ENCODE data around the gene ACTR3C.
"Not testable (repeated sequence)": the region's sequence is repeated elsewhere in the genome, so short reads cannot be mapped to it uniquely, and the experiment has no call there.

ACTR3C gene

DNA sequence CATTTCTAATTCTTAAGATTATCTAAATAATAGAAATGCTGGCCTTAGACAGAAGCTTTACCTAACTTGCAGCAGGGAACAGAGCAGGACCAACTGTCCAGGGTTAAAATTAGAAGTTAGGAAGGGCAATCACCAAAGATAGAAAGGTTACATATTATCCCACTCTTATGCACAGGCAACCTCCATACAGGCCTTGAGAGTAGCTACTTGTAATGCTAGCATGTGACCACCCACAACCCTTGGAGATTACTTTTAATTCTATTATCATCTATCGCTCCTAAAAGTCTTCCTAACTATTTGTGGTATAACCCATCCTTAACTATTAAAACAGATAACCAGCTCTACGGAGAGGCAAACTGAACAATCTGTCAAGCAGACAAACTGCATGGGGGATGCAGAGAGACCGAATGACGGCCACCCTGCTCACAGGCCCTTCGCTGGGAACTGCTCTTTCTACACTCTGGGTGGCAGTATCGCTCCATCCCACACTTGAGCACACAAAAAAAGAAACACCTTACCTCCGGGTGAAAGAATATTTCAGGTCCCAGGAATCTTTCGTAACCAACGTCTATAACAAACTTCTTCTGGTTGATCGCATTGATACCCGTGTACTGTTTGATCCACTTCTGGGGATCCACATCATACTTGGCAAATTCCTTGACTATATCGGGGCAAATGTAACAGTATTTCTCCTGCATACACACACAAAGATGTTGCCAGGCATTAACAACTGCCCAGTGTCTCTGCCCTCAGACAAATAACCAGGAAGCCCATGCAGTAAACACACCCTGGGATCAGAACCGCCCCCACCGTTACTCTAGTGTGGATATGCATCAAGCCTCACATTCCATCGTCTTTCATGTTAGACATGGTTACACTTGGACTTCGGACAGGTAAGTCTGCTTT, 37.2 kb downstream of the ACTR3C start:
- not testable (repeated sequence) for H3K27ac ChIP-seq (ENCODE audit: insufficient read depth, low read depth, low read length, poor library complexity, severe bottlenecking); H3K27me3 ChIP-seq (ENCODE audit: control insufficient read depth, insufficient read depth, low read length, poor library complexity, severe bottlenecking); H3K9me3 ChIP-seq (ENCODE audit: control insufficient read depth, low read length); H3K36me3 ChIP-seq (ENCODE audit: control insufficient read depth, insufficient read depth, low read length); H3K4me3 ChIP-seq (ENCODE audit: insufficient read depth, low read depth, low read length); H3K4me1 ChIP-seq (ENCODE audit: control insufficient read depth, insufficient read depth, low read length)
- 29 to 39% methylated on average over 13 to 14 of the region's 16 CpGs for WGBS, 2 experiments

DNA sequence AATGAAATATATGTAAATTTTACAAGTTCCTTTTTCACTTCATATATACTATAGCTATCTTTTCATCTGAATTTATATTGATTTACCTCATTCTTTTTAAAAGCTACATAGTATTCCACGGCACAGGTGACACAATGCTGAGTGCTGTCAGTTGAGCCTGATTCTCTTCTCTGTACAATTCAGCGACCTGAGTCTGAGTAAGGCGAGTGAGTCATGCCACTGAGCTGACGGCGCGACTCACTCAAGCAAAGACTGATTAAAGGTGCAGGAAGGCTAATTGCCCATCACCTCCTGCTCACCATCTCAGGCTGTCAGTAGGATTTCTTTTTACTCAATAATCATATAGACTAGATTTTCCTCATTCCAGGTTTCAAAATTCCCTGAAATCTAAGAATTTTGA, 39.7 kb downstream of the ACTR3C start:
- WGBS, 2 experiments, result 89% methylated on average over 2 of the region's 6 CpGs; no CpG with 5 or more reads in 1 of the 2 experiments
- not testable (repeated sequence) for H3K27ac ChIP-seq (ENCODE audit: insufficient read depth, low read depth, low read length, poor library complexity, severe bottlenecking); H3K4me3 ChIP-seq (ENCODE audit: insufficient read depth, low read depth, low read length); H3K9me3 ChIP-seq (ENCODE audit: control insufficient read depth, low read length); H3K36me3 ChIP-seq (ENCODE audit: control insufficient read depth, insufficient read depth, low read length); H3K4me1 ChIP-seq (ENCODE audit: control insufficient read depth, insufficient read depth, low read length); H3K27me3 ChIP-seq (ENCODE audit: control insufficient read depth, insufficient read depth, low read length, poor library complexity, severe bottlenecking)

GRCh38 chr7:150283111-150283510, 40.2 kb downstream of the ACTR3C start:
- H3K9me3 ChIP-seq (ENCODE audit: control insufficient read depth, low read length); H3K27me3 ChIP-seq (ENCODE audit: control insufficient read depth, insufficient read depth, low read length, poor library complexity, severe bottlenecking); H3K4me3 ChIP-seq (ENCODE audit: insufficient read depth, low read depth, low read length); H3K36me3 ChIP-seq (ENCODE audit: control insufficient read depth, insufficient read depth, low read length); H3K4me1 ChIP-seq (ENCODE audit: control insufficient read depth, insufficient read depth, low read length); H3K27ac ChIP-seq (ENCODE audit: insufficient read depth, low read depth, low read length, poor library complexity, severe bottlenecking): not testable (repeated sequence)
- WGBS, 2 experiments, result no CpG with 5 or more reads among the region's 3 CpGs

DNA sequence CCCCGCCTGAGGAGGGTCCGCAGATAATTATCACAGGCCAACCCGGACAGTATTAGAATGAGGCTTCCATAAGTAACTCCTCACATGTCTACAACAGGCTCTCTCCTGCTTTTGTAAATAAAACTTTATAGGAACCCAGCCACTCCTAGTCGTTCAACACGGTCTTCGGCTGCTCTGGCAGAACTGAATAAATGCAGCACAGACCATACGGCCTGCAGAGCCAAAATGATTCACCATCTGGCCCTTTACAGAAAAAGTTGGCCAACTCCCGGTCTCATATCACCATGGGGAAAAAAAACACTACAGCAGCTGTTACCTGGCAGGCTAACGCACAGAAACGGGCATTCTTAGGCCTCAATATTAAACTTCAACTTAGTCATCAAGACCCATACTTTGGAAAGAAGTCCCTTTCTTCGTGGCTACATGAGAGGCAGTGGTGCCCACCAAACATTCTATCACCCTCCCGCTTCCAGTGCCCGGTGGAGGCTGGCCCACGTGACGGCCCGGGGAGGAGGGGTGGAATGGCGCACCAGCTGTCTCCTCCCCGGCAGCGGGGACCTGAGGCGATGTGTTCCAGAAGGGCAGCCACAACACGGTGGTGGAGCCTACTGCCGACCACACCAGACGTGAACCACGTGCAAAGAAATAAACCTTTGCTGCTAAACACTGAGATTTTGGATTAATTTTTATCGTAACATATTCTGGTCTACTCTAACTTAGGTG, 41.5 kb downstream of the ACTR3C start:
- 97 to 98% methylated on average over 4 to 8 of the region's 25 CpGs for WGBS, 2 experiments

GRCh38 chr7:150278383-150278782, 45.0 kb downstream of the ACTR3C start:
- H3K4me3 ChIP-seq (ENCODE audit: insufficient read depth, low read depth, low read length), result not testable (repeated sequence)
- 91 to 94% methylated on average over 11 of the region's 11 CpGs for WGBS, 2 experiments

More for the DNA sequence above, 41.5 kb downstream of the ACTR3C start:
- not testable (repeated sequence) for H3K36me3 ChIP-seq (ENCODE audit: control insufficient read depth, insufficient read depth, low read length); H3K9me3 ChIP-seq (ENCODE audit: control insufficient read depth, low read length); H3K4me3 ChIP-seq (ENCODE audit: insufficient read depth, low read depth, low read length); H3K27ac ChIP-seq (ENCODE audit: insufficient read depth, low read depth, low read length, poor library complexity, severe bottlenecking); H3K27me3 ChIP-seq (ENCODE audit: control insufficient read depth, insufficient read depth, low read length, poor library complexity, severe bottlenecking); H3K4me1 ChIP-seq (ENCODE audit: control insufficient read depth, insufficient read depth, low read length)

GRCh38 chr7:150276132-150276695, 47.1 kb downstream of the ACTR3C start:
- not testable (repeated sequence) for H3K36me3 ChIP-seq (ENCODE audit: control insufficient read depth, insufficient read depth, low read length); H3K27me3 ChIP-seq (ENCODE audit: control insufficient read depth, insufficient read depth, low read length, poor library complexity, severe bottlenecking); H3K9me3 ChIP-seq (ENCODE audit: control insufficient read depth, low read length); H3K4me1 ChIP-seq (ENCODE audit: control insufficient read depth, insufficient read depth, low read length); H3K4me3 ChIP-seq (ENCODE audit: insufficient read depth, low read depth, low read length); H3K27ac ChIP-seq (ENCODE audit: insufficient read depth, low read depth, low read length, poor library complexity, severe bottlenecking)
- WGBS, 2 experiments, result 31 to 48% methylated on average over 5 to 6 of the region's 6 CpGs

More at GRCh38 chr7:150278383-150278782, 45.0 kb downstream of the ACTR3C start:
- not testable (repeated sequence) for H3K36me3 ChIP-seq (ENCODE audit: control insufficient read depth, insufficient read depth, low read length); H3K4me1 ChIP-seq (ENCODE audit: control insufficient read depth, insufficient read depth, low read length); H3K27ac ChIP-seq (ENCODE audit: insufficient read depth, low read depth, low read length, poor library complexity, severe bottlenecking); H3K27me3 ChIP-seq (ENCODE audit: control insufficient read depth, insufficient read depth, low read length, poor library complexity, severe bottlenecking); H3K9me3 ChIP-seq (ENCODE audit: control insufficient read depth, low read length)

GRCh38 chr7:150271898-150272297, 51.4 kb downstream of the ACTR3C start:
- not testable (repeated sequence) for H3K9me3 ChIP-seq (ENCODE audit: control insufficient read depth, low read length); H3K36me3 ChIP-seq (ENCODE audit: control insufficient read depth, insufficient read depth, low read length); H3K4me3 ChIP-seq (ENCODE audit: insufficient read depth, low read depth, low read length); H3K27me3 ChIP-seq (ENCODE audit: control insufficient read depth, insufficient read depth, low read length, poor library complexity, severe bottlenecking); H3K27ac ChIP-seq (ENCODE audit: insufficient read depth, low read depth, low read length, poor library complexity, severe bottlenecking); H3K4me1 ChIP-seq (ENCODE audit: control insufficient read depth, insufficient read depth, low read length)
- WGBS, 2 experiments, result 79 to 81% methylated on average over 4 to 5 of the region's 7 CpGs

DNA sequence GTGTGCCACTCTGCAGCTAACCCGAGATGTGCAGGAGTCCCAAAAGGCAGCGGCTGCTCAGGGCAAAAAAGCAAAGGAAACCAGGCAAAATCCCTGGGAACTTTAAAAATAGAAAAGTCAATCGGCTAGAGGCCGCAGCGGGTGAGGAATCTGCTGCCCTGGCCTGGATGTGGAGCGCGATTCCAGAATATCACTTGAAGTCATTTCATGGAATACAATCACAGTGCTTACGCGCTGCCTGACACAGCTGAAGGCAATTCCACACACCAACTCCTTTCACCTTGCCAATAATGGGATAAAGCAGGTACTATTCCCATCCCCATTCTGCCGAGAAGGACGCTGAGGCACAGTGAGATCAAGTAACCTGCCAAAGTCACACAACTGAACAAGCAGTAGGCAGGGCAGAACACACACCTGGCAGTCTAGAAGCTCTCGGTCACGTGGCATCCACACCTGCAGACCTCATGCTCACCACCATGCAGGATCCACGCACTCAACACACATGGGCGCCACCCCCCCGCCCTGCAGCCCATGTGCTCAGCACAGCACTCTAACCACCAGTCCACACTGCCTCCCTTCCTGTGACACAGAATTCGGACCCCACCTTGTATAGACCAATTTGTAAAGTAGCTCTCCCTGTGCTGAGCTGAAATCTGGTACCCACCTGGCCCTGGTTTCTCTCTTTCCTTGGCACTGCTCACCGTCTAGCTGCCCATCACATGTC, 53.1 kb downstream of the ACTR3C start:
- H3K4me1 ChIP-seq (ENCODE audit: control insufficient read depth, insufficient read depth, low read length); H3K27ac ChIP-seq (ENCODE audit: insufficient read depth, low read depth, low read length, poor library complexity, severe bottlenecking); H3K9me3 ChIP-seq (ENCODE audit: control insufficient read depth, low read length); H3K36me3 ChIP-seq (ENCODE audit: control insufficient read depth, insufficient read depth, low read length); H3K27me3 ChIP-seq (ENCODE audit: control insufficient read depth, insufficient read depth, low read length, poor library complexity, severe bottlenecking); H3K4me3 ChIP-seq (ENCODE audit: insufficient read depth, low read depth, low read length): not testable (repeated sequence)
- WGBS, 2 experiments, result no CpG with 5 or more reads among the region's 18 CpGs

DNA sequence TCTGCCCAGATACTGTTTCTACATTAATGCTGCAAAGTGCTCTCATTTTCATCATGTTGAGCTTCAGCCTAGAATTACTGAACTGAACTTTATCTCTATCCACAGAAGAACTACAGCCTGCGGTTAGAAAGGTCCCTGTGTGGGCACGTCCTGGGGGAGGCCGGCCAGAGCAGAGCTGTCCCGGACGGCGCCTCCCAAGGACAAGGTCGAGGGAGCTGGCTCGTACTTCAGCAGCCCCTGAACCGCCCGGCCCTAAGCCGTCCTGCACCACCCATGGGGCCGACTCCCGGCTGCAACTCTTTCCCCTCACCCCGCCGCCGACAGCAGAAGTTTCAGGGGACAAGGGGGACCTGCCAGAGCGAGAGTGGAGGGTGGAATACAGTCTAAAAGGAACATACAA, 54.5 kb downstream of the ACTR3C start:
- H3K27me3 ChIP-seq (ENCODE audit: control insufficient read depth, insufficient read depth, low read length, poor library complexity, severe bottlenecking); H3K4me3 ChIP-seq (ENCODE audit: insufficient read depth, low read depth, low read length); H3K27ac ChIP-seq (ENCODE audit: insufficient read depth, low read depth, low read length, poor library complexity, severe bottlenecking); H3K4me1 ChIP-seq (ENCODE audit: control insufficient read depth, insufficient read depth, low read length); H3K9me3 ChIP-seq (ENCODE audit: control insufficient read depth, low read length); H3K36me3 ChIP-seq (ENCODE audit: control insufficient read depth, insufficient read depth, low read length): not testable (repeated sequence)
- no CpG with 5 or more reads among the region's 17 CpGs for WGBS, 2 experiments

DNA sequence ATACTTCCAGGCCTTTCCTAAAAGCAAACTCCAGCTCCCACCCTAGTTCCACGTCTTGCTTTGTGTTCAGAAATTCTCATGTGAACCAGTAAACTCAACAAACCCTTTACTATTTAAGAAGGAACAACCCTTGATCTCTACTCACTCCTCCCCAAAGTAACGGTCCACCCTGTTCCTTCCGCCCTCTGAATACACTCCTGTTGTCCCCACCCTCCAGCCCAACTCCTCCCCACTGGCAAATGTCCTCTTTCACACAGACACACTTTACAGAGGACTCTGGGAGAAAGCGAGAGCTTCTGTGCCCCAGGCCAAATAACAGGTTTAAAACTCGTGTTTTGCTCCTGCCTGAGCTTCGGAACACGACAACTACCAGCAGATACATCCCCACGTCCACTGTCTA, 55.1 kb downstream of the ACTR3C start:
- not testable (repeated sequence) for H3K4me1 ChIP-seq (ENCODE audit: control insufficient read depth, insufficient read depth, low read length); H3K9me3 ChIP-seq (ENCODE audit: control insufficient read depth, low read length); H3K27ac ChIP-seq (ENCODE audit: insufficient read depth, low read depth, low read length, poor library complexity, severe bottlenecking); H3K36me3 ChIP-seq (ENCODE audit: control insufficient read depth, insufficient read depth, low read length); H3K4me3 ChIP-seq (ENCODE audit: insufficient read depth, low read depth, low read length); H3K27me3 ChIP-seq (ENCODE audit: control insufficient read depth, insufficient read depth, low read length, poor library complexity, severe bottlenecking)
- WGBS, 2 experiments, result 80 to 92% methylated on average over 1 of the region's 8 CpGs
